ENCODE results near the gene POMC.
A peak's percentile ranks its signal among the peaks of the same experiment; 100 is the strongest.
"Not testable (repeated sequence)": the region's sequence is repeated elsewhere in the genome, so short reads cannot be mapped to it uniquely, and the experiment has no call there.

POMC gene

DNA sequence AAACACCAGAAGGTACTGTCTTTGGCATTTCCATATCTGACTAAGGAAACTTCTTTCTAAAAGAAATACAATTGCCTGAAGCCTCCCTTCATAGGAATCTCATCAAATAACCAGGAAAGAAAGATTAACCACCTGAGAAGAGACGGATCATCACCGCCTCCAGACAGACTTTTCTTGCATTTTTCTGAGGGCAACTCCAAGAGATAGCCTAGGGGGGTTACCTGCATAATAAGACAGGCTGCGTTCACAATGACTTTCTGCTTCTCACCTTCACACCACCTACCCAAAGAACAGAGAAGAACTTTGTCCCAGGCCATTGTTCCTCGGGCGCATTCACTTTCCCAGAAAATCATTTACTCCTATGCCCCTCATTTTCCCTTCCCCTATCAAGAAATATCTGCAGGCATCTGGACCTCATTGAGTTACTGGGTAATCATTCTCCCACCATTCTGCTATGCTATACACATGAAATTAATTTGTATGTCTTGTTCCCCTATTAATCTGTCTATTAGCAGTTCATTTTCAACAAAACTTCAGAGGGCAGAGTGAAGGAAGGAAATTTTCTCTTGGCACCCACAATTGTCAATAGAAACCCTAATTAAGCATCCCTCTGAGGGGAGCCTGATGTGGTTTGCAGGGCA is 8.3 kb upstream of the POMC start:
- no peak for DNase-seq (ENCODE audit: low spot score)

DNA sequence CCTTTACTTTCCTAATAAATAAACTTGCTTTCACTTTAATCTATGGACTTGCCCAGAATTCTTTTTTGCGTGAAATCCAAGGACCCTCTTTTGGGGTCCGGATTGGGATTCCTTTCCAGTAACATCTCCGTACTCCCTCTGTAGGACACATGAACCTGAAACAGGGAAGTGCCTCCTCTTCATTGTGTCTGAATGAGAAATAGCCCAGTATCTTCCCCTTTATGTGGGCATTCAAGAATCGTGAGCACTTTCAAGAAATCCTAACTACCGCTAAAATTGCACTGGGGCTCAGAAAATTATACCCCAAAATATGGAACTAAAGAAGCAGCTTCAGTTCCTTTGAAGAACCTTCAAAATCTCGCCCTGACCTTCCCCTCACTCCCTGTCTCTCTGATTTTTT is 7.8 kb upstream of the POMC start:
- DNase-seq (ENCODE audit: low spot score), result no peak

GRCh38 chr2:25174192-25174861 is 5.9 kb upstream of the POMC start:
- DNase-seq (ENCODE audit: low spot score), result no peak

- DNase-seq (ENCODE audit: low spot score), result no peak
Measured at GRCh38 chr2:25173719-25174118, 5.3 kb upstream of the POMC start.

- DNase-seq (ENCODE audit: low spot score), result no peak
Measured at GRCh38 chr2:25170888-25171287, 2.5 kb upstream of the POMC start.

- no peak for DNase-seq (ENCODE audit: low spot score)
Measured at GRCh38 chr2:25169073-25169470, 692 bp upstream of the POMC start.

GRCh38 chr2:25165992-25166875 is 2.1 kb downstream of the POMC start:
- peak; percentile 45 for DNase-seq (ENCODE audit: low spot score)

GRCh38 chr2:25164561-25164960 is 3.8 kb downstream of the POMC start:
- DNase-seq (ENCODE audit: low spot score), result no peak

DNA sequence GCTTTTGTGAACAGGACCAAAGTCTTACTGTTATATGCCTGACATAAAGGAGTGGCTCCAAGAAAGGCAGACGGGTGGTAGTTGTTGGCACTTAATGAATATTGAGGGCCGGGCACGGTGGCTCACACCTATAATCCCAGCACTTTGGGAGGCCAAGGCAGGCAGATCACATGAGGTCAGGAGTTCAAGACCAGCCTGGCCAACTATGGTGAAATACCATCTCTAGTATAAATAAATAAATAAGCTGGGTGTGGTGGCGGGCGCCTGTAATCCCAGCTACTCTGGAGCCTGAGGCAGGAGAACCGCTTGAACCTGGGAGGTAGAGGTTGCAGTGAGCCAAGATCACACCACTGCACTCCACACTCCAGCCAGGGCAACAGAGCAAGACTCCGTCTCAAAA is 6.3 kb downstream of the POMC start:
- not testable (repeated sequence) for DNase-seq (ENCODE audit: low spot score)

DNA sequence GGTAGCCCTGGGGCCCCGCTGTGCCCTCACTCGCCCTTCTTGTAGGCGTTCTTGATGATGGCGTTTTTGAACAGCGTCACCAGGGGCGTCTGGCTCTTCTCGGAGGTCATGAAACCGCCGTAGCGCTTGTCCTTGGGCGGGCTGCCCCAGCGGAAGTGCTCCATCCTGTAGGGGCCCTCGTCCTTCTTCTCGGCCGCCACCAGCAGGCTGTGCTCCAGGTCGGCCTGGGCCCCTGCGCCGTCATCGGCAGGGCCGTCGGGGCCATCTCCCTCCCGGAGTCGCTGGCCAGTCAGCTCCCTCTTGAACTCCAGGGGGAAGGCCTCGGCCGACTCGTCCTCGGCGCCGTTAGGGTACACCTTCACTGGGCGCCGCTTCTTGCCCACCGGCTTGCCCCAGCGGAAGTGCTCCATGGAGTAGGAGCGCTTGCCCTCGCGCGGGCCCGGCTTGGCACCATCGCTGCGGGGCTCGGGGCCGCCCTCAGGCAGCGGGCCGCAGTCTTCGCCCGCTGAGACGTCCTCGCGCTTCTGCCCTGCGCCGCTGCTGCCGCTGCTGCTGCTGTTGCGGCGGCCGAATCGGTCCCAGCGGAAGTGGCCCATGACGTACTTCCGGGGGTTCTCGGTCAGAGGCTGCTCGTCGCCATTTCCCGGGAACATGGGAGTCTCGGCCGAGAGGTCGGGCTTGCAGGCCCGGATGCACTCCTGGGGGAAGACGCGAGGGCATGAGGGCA is 7.2 kb downstream of the POMC start:
- DNase-seq (ENCODE audit: low spot score), result no peak

DNA sequence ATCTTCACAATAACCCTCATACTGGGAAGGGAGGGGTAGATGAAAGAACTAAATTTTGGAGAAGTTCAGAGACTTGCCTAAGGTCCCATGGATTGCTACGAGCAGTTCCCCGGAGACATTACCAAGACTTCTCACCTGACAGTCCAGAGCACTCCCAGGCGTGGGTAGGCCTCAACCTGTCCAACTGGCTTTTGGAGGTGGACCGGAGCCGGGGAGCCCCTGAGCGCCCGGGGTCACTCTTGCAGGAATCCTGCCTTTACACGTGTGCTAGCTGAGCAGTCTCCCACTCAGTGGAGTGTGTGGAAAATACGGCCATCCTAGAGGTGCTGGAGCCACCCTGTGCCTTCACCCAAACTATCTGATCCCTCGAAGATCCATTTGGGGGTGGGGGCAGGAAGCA is 8.0 kb downstream of the POMC start:
- DNase-seq (ENCODE audit: low spot score), result no peak

GRCh38 chr2:25159949-25160348 is 8.4 kb downstream of the POMC start:
- DNase-seq (ENCODE audit: low spot score), result no peak

DNA sequence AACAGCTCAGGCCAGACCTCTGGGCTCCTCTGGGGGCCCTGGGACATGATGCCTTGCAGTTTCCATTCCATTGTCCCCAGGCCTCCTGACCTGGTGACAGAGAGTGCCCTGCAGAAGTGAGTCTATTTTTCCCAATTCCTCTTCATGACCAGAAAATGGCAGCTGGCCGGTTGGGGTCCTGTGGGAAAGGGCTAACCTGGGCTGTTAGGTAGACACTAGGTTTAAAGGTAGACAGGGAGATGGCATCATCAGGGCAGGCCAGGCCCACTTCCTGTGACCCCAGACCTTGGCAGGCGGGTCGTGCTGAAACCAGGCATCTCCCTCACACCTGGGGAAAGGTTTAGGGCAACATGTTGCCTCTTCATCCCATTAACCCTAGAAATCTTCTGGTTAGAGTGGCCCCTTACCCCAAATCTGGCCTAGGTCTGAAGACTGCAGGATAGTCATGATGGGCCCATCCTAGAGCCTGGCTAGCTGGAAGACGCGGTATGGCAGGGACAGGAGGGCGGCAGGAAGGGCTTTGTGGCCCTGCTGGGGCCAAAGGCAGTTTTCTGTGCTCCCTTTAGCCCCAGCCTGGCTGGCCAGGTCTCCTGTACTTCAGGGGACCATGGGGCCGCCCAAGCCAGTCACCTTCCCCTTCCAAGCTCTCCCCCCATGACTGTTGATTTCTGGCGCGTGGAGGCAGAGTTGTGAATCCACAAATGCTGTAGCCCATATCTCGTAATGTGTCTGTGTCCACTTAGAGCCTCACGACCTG is 10.1 kb downstream of the POMC start:
- DNase-seq (ENCODE audit: low spot score), result no peak

DNA sequence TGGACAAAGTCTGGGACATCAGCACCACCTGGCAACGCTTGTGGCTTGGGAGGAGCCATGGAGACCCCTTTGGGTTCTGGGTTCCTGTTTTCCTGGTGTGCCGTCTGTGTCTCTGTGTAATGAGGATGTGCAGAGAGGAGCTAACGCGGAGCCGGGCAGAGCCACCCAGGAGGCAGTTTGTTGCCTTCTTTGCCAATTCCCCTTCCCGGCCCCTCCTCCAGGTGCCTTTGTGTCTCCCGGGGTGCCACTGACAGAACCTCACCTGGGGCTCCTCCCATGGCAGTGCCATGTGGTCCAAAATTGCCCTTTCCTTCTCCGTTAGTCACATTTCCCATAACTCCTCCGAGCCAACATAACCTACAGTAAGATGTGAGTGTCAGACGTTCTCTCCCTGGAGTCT is 13.0 kb downstream of the POMC start:
- DNase-seq (ENCODE audit: low spot score), result no peak

- no peak for DNase-seq (ENCODE audit: low spot score)
Measured at GRCh38 chr2:25151718-25152117, 16.7 kb downstream of the POMC start.

DNA sequence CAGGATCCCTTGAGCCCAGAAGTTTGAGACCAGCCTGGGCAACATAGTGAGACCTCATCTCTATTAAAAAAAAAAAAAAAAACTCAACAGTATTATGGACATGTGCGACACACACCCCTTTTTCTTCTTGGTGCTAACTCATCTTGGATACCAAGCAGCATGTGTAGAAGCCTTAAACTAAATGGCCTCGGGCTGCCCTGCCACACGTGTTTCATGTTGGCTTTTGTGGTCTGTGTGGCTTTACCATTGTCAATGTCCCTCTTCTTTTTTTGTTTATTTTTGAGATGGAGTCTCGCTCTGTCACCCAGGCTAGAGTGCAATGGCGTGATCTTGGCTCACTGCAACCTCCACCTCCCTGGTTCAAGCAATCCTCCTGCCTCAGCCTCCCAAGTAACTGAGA is 17.4 kb downstream of the POMC start:
- not testable (repeated sequence) for DNase-seq (ENCODE audit: low spot score)

DNA sequence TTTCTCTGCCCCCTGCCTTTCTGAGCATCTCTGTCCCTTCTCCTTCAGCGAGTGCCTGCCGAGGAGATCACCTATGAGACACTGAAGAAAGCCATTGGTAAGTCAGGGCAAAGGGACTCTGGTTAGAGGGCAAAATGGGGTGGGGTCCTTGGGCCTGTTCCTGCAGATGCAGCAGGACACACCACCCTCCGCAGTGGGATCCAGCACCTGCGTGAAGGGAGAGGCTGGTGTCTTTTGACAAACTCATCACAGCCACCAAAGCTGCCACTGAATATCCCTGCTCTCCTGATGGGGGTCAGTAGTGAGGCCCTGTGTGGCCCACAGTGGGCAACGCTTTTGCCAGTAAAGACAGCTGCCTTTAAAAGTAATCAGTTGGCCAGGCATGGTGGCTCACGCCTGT is 18.7 kb downstream of the POMC start:
- DNase-seq (ENCODE audit: low spot score), result no peak

- DNase-seq (ENCODE audit: low spot score), result no peak
Measured at GRCh38 chr2:25146896-25147295, 21.5 kb downstream of the POMC start.

GRCh38 chr2:25145803-25146202 is 22.6 kb downstream of the POMC start:
- DNase-seq (ENCODE audit: low spot score), result no peak

GRCh38 chr2:25141120-25141519 is 27.3 kb downstream of the POMC start:
- DNase-seq (ENCODE audit: low spot score), result no peak

GRCh38 chr2:25140535-25140934 is 27.8 kb downstream of the POMC start:
- DNase-seq (ENCODE audit: low spot score), result not testable (repeated sequence)

- DNase-seq (ENCODE audit: low spot score), result no peak
Measured at GRCh38 chr2:25132693-25133092, 35.7 kb downstream of the POMC start.
